MCF 10A (cell line): ENCODE results near the gene CUL7. TPM values are rescaled to one million over a fixed set of nuclear protein-coding genes. Genes with fewer than 3 reads are reported as not detected.
A peak's percentile ranks its signal among the peaks of the same experiment; 100 is the strongest.

ENCODE experiments used
- BruUV-seq: library from RNA; stranded (reverse); fragments of 400-500 nt; replicated peaks from 2 replicates; lab custom pipeline; 2021; lab: Mats Ljungman, UMichigan
- CTCF ChIA-PET: fragments of 300-600 bp; sonication (Branson Sonifier 250); formaldehyde crosslinking; extraction: SDS; loops from one replicate; lab custom pipeline; 2021; ENCODE audit warnings: antibody characterized with exemption, inconsistent platforms; lab: Yijun Ruan, JAX
- POLR2A ChIA-PET: fragments of 300-600, 350-650 bp; sonication (Branson Sonifier 250); formaldehyde crosslinking; extraction: SDS; loops from one replicate; lab custom pipeline; 2020; ENCODE audit warnings: antibody characterized with exemption, inconsistent platforms; lab: Yijun Ruan, JAX
- DNase-seq: peaks from one replicate; pipeline ENCODE4 v3.0.0-alpha.2; 2018; ENCODE audit not compliant: unreplicated experiment
- H3K27ac Mint-ChIP-seq: one replicate; pipeline ENCODE4 v1.8.0; 2022; ENCODE audit warnings: mild to moderate bottlenecking, low read depth, mixed read lengths; ENCODE audit not compliant: unreplicated experiment
- H3K27me3 Mint-ChIP-seq: one replicate; pipeline ENCODE4 v1.8.0; 2022; ENCODE audit warnings: mixed read lengths; ENCODE audit not compliant: insufficient read depth, unreplicated experiment
- H3K36me3 Mint-ChIP-seq: one replicate; pipeline ENCODE4 v1.8.0; 2022; ENCODE audit warnings: mild to moderate bottlenecking, moderate library complexity, mixed read lengths; ENCODE audit not compliant: insufficient read depth, unreplicated experiment
- H3K4me1 Mint-ChIP-seq: one replicate; pipeline ENCODE4 v1.8.0; 2022; ENCODE audit warnings: mixed read lengths; ENCODE audit not compliant: insufficient read depth, unreplicated experiment
- H3K4me3 Mint-ChIP-seq: one replicate; pipeline ENCODE4 v1.8.0; 2022; ENCODE audit warnings: mild to moderate bottlenecking, moderate library complexity, mixed read lengths; ENCODE audit not compliant: unreplicated experiment
- H3K9me3 Mint-ChIP-seq: one replicate; pipeline ENCODE4 v1.8.0; 2022; ENCODE audit warnings: mixed read lengths; ENCODE audit not compliant: unreplicated experiment
- CTCF ChIP-seq: fragments of 200-600 bp; IDR thresholded peaks from one replicate; pipeline ENCODE4 v1.8.0; 2022; ENCODE audit warnings: antibody characterized with exemption, mild to moderate bottlenecking; ENCODE audit not compliant: unreplicated experiment
- intact Hi-C: fragments of 100-400 bp; cut with micrococcal nuclease; formaldehyde crosslinking; loops from 2 replicates; pipeline ENCODE4 v1.14.1; 2022
- total RNA-seq: library from RNA; stranded (reverse); gene quantifications from 2 replicates; pipeline ENCODE4 v1.2.3, GENCODE V29; 2022

The CUL7 gene
- total RNA-seq, 1 experiment from 2014 or later, result 22.7 TPM

- peaks cover 38% of the 10 kb centered on the region for H3K36me3 Mint-ChIP-seq
- intact Hi-C loops, result no loop called here
- H3K4me1 Mint-ChIP-seq, result peaks cover 28% of the 10 kb centered on the region
- no TSS peak for BruUV-seq
- no peaks in the 10 kb centered on the region for H3K27me3 Mint-ChIP-seq
- H3K27ac Mint-ChIP-seq, result peak overlapping the region; percentile 96
- CTCF ChIA-PET, result interaction anchor here (0.8 to 2.0 kb wide), 6 partner anchors 11 to 160 kb away, joined by 3 to 11 read pairs (median 4); no protein-coding TSS in a partner anchor
- H3K9me3 Mint-ChIP-seq, result no peaks in the 10 kb centered on the region
- no peak for DNase-seq
- POLR2A ChIA-PET, result interaction anchor here (0.6 to 3.9 kb wide), 31 partner anchors 11 to 571 kb away, joined by 3 to 60 read pairs (median 4); partner anchors contain the start of genes CNPY3, CUL9, DNPH1 and GTPBP2
- no peak for TF ChIP-seq CTCF
- peak overlapping the region; percentile 94 for H3K4me3 Mint-ChIP-seq
Observed at GRCh38 chr6:43058531-43058930, 4.9 kb upstream of the CUL7 start.

GRCh38 chr6:43055966-43056365 is 2.3 kb upstream of the CUL7 start:
- ChIA-PET POLR2A (interaction anchor here (0.6 to 5.0 kb wide), 10 partner anchors 21 to 1066 kb away, joined by 3 to 53 read pairs (median 7); partner anchors contain the start of genes CNPY3, CUL9, KLHDC3 and MEA1), CTCF (interaction anchor here (0.7 to 1.3 kb wide), 3 partner anchors 40 to 88 kb away, joined by 3 to 4 read pairs (median 4); no protein-coding TSS in a partner anchor)
- Mint-ChIP-seq H3K36me3 (peaks cover 49% of the 10 kb centered on the region), H3K27ac (no peak overlapping the region), H3K9me3 (no peaks in the 10 kb centered on the region), H3K4me1 (peaks cover 38% of the 10 kb centered on the region), H3K27me3 (no peaks in the 10 kb centered on the region), H3K4me3 (no peak overlapping the region)
- DNase-seq, result no peak
- intact Hi-C loops, result no loop called here
- TF ChIP-seq CTCF, result no peak
- no TSS peak for BruUV-seq

GRCh38 chr6:43054206-43054943 is 724 bp upstream of the CUL7 start:
- Mint-ChIP-seq H3K27ac (peak overlapping the region; percentile 98), H3K4me1 (peaks cover 36% of the 10 kb centered on the region), H3K4me3 (peak overlapping the region; percentile 96), H3K36me3 (peaks cover 58% of the 10 kb centered on the region), H3K9me3 (no peaks in the 10 kb centered on the region), H3K27me3 (no peaks in the 10 kb centered on the region)
- no peak for DNase-seq
- intact Hi-C loops, result loop anchor here (5.0 kb wide), 1 partner anchor 42 kb away; the partner anchor contains the start of genes KLHDC3 and MEA1
- BruUV-seq, result TSS peak; percentile 98
- ChIA-PET CTCF (interaction anchor here (0.6 to 1.8 kb wide), 12 partner anchors 20 to 442 kb away, joined by 3 to 6 read pairs (median 3); partner anchors contain the start of gene CNPY3), POLR2A (interaction anchor here (0.6 to 5.0 kb wide), 26 partner anchors 9 to 425 kb away, joined by 3 to 53 read pairs (median 6); partner anchors contain the start of genes CNPY3, CUL9, DNPH1 and KLHDC3)
- no peak for TF ChIP-seq CTCF
